Tibial artery (tissue), 4 donors: ENCODE results near the gene ITSN1.

Experiments
- DNase-seq, 2 donors: peaks; one replicate each; pipeline ENCODE4 v3.0.0-alpha.2; 2019
- H3K27ac ChIP-seq, 2 donors: fragments of 200-600 bp; sonication (generic) in 1 of 2; 1 replicate in 1 of 2; 2 replicates in 1 of 2; pipeline ENCODE4 v1.5.1; 2018 to 2019; ENCODE audit warnings: mild to moderate bottlenecking in 1 of 2
- H3K27me3 ChIP-seq, 2 donors: fragments of 200-600 bp; sonication (generic) in 1 of 2; one replicate each; pipeline versions ENCODE4 v1.5.1 to v1.6.0; 2016 to 2019
- H3K36me3 ChIP-seq, 3 donors: fragments of 200-600 bp; sonication (generic) in 2 of 3; one replicate each; pipeline ENCODE4 v1.5.1; 2016 to 2019; ENCODE audit warnings: mild to moderate bottlenecking in 2 of 3
- H3K4me1 ChIP-seq, 4 donors: fragments of 200-600 bp; sonication (generic) in 2 of 4; 1 replicate in 3 of 4; 2 replicates in 1 of 4; pipeline ENCODE4 v1.5.1; 2016 to 2019
- H3K4me3 ChIP-seq, 2 donors: fragments of 200-600 bp; sonication (generic) in 1 of 2; 1 replicate in 1 of 2; 2 replicates in 1 of 2; pipeline ENCODE4 v1.5.1; 2018 to 2019; ENCODE audit warnings: mild to moderate bottlenecking in 2 of 2
- H3K9me3 ChIP-seq, 3 donors: fragments of 200-600 bp; sonication (generic) in 1 of 3; one replicate each; pipeline ENCODE4 v1.5.1; 2016 to 2019
- intact Hi-C: fragments of 100-400 bp; cut with DNase I; formaldehyde crosslinking; loops from one replicate; pipeline ENCODE4 v1.15.0; 2023; ENCODE audit warnings: low total_unique reads
- TF ChIP-seq, protein P1 (sequence below), 2 experiments: fragments of 200-600 bp in 1 of 2; fragments of 450-650 bp in 1 of 2; IDR thresholded peaks; one replicate each; pipeline ENCODE4 v1.5.1; 2017 to 2019; ENCODE audit warnings: antibody characterized with exemption in 2 of 2, mild to moderate bottlenecking in 1 of 2, moderate library complexity in 1 of 2

ITSN1 gene

DNA sequence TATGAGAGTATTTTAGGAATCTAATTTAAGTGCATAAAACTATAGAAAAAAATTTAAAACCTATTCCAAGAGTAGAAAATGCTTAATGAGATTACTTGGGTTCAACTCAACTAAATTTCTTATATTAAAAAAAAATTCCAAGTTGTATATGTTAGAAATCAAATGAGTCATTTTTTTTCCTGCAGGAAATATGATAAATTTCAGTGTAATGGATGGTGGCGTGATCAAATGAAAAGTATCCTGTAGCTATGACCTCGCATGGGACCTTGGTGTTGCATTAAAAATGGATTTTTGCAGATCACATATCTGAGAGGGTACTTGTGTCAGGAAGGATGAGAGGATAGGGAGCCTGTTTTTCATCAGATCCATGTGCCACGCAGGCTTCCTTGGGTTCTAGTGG is 255.4 kb downstream of the ITSN1 start:
- no peak overlapping the region for H3K27ac ChIP-seq
- H3K9me3 ChIP-seq = no peaks in the 10 kb centered on the region
- intact Hi-C loops = loop anchor here (10.0 kb wide), 1 partner anchor 253 kb away; the partner anchor contains the start of genes CRYZL1 and ITSN1
- TF ChIP-seq, protein P1, sequence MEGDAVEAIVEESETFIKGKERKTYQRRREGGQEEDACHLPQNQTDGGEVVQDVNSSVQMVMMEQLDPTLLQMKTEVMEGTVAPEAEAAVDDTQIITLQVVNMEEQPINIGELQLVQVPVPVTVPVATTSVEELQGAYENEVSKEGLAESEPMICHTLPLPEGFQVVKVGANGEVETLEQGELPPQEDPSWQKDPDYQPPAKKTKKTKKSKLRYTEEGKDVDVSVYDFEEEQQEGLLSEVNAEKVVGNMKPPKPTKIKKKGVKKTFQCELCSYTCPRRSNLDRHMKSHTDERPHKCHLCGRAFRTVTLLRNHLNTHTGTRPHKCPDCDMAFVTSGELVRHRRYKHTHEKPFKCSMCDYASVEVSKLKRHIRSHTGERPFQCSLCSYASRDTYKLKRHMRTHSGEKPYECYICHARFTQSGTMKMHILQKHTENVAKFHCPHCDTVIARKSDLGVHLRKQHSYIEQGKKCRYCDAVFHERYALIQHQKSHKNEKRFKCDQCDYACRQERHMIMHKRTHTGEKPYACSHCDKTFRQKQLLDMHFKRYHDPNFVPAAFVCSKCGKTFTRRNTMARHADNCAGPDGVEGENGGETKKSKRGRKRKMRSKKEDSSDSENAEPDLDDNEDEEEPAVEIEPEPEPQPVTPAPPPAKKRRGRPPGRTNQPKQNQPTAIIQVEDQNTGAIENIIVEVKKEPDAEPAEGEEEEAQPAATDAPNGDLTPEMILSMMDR (IDR thresholded peaks at IDR 0.05) = no peak
- peaks cover under 1 to 9% (median 6%) of the 10 kb centered on the region in 3 donors for H3K36me3 ChIP-seq
- H3K27me3 ChIP-seq = no peaks in the 10 kb centered on the region
- peaks cover 0 to 25% (median 9%) of the 10 kb centered on the region in 4 donors for H3K4me1 ChIP-seq
- DNase-seq = no peak
- no peak overlapping the region for H3K4me3 ChIP-seq

DNA sequence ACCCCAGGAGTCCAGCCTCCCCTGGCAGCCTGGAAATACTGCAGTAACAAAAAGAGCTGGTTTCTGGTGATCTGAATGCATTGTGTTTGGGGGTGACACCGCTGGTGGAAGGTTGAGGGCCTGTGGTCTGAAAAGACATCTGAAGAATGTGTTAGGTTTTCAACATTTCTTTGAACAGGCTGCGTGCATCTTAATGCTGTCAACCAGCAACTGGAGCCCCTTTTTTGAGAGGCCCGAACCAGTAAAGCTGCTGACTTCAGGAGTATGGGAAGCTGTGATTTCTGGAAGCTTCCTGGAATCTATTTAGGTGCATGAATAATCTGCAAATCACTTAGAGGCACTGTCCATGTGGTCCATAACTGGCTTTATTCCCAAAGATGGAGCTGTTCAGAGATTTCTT is 256.3 kb downstream of the ITSN1 start:
- TF ChIP-seq, protein P1 (IDR thresholded peaks at IDR 0.05) = no peak
- peaks cover 5 to 17% (median 12%) of the 10 kb centered on the region in 3 donors for H3K36me3 ChIP-seq
- intact Hi-C loops = loop anchor here (10.0 kb wide), 1 partner anchor 254 kb away; the partner anchor contains the start of genes CRYZL1 and ITSN1
- DNase-seq = no peak
- no peak overlapping the region for H3K4me3 ChIP-seq
- H3K4me1 ChIP-seq = peaks cover 0 to 25% (median 9%) of the 10 kb centered on the region in 4 donors
- no peaks in the 10 kb centered on the region for H3K9me3 ChIP-seq
- H3K27ac ChIP-seq = peak overlapping the region; percentile 57 to 63
- H3K27me3 ChIP-seq = no peaks in the 10 kb centered on the region

DNA sequence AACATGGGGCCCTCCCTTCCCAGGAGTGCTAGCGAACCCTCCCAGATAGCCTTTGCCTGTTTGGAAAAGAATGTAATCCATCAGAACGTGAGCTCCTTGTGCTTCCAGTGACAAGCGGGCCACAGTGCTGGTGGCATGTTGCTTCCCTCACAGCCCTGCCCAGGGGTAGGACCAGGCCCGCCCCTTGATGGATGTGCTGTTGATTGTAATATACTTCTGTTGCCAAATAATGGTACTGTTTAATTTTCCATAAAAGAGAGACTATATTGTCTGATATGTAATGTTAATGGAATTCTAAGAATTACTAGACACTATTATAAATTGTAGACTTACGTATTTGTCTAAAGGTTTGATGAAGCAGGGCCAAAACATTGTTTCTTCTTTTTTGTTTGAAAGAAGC is 256.9 kb downstream of the ITSN1 start:
- H3K9me3 ChIP-seq = no peaks in the 10 kb centered on the region
- peaks cover 0 to 20% (median 9%) of the 10 kb centered on the region in 4 donors for H3K4me1 ChIP-seq
- peak overlapping the region; percentile 57 to 63 for H3K27ac ChIP-seq
- intact Hi-C loops = loop anchor here (10.0 kb wide), 1 partner anchor 254 kb away; the partner anchor contains the start of genes CRYZL1 and ITSN1
- no peak for DNase-seq
- no peak overlapping the region for H3K4me3 ChIP-seq
- TF ChIP-seq, protein P1 (IDR thresholded peaks at IDR 0.05) = no peak
- H3K36me3 ChIP-seq = peaks cover 10 to 22% (median 16%) of the 10 kb centered on the region in 3 donors
- no peaks in the 10 kb centered on the region for H3K27me3 ChIP-seq

DNA sequence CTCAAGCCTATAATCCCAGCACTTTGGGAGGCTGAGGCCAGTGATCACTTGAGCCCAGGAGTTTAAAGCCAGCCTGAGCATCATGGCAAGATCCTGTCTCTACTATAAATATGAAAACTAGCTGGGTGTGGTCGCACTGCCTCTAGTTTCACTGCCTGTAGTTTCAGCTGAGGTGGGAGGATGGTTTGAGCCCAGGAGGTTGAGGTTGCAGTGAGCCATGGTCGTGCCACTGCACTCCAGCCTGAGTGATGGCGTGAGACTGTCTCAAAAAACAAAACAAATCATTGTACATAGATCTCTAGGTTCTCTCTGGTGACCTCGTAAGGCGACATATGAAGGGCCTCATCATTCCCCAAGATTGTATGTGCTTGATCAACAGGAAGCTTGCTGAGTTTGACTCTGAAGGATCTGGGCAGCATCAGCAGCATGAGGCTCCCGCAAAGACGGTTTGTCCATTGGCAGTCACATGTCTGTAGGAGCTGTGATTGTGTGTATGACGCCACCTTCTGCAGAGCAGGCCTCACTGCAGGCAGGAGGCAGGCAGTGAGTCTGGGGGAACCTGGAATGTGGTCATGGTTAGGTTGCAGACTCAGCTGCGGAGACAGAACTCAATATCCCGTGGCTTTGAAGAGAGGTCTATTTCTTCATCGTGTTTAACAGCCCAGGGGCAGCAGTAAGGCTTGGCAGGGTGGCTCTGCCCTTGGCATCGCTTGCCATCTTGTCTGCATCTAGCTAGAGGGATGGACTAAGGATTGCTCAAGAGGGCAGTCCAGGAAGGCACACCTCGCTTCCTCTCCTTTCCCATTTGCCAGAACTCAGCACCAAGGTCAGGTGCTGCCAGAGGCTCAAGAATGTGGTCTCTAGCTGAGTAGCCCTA is 259.3 kb downstream of the ITSN1 start:
- Histone ChIP-seq H3K4me3 (no peak overlapping the region), H3K4me1 (peaks cover 0 to 11% (median 4%) of the 10 kb centered on the region in 4 donors), H3K9me3 (no peaks in the 10 kb centered on the region), H3K36me3 (peaks cover 33 to 47% (median 39%) of the 10 kb centered on the region in 3 donors), H3K27me3 (no peaks in the 10 kb centered on the region), H3K27ac (peak overlapping the region in 1 of 2 donors; percentile 16)
- intact Hi-C loops = no loop called here
- DNase-seq = peak; percentile 31 to 72
- TF ChIP-seq, protein P1 (IDR thresholded peaks at IDR 0.05) = peak; percentile 42 to 44

DNA sequence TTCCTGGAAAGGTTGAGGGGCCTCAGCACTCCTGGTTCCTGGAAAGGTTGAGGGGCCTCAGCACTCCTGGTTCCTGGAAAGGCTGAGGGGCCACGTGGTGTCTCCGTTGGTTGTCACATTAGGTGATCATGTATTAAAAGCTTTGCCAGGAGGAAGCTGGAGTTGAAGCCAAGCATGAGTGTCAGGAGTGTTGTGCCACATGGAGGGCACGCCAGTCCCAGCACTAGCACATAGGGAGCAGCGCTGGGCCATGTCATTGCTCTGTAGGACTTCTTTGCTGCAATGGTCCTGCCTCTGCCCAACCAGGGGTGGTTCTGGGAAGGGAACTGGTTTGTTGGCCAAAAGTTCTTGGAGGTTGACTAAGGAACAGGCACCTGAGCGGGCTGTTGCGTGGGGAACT is 260.0 kb downstream of the ITSN1 start:
- H3K4me3 ChIP-seq = no peak overlapping the region
- no peak for DNase-seq
- H3K27ac ChIP-seq = peak overlapping the region in 1 of 2 donors; percentile 16
- H3K36me3 ChIP-seq = peaks cover 40 to 54% (median 46%) of the 10 kb centered on the region in 3 donors
- TF ChIP-seq, protein P1 (IDR thresholded peaks at IDR 0.05) = no peak
- H3K9me3 ChIP-seq = no peaks in the 10 kb centered on the region
- no peaks in the 10 kb centered on the region for H3K27me3 ChIP-seq
- intact Hi-C loops = no loop called here
- H3K4me1 ChIP-seq = peaks cover 0 to 11% (median 4%) of the 10 kb centered on the region in 4 donors
